ENCODE results near the gene LRRC75A.

Gene LRRC75A

DNA sequence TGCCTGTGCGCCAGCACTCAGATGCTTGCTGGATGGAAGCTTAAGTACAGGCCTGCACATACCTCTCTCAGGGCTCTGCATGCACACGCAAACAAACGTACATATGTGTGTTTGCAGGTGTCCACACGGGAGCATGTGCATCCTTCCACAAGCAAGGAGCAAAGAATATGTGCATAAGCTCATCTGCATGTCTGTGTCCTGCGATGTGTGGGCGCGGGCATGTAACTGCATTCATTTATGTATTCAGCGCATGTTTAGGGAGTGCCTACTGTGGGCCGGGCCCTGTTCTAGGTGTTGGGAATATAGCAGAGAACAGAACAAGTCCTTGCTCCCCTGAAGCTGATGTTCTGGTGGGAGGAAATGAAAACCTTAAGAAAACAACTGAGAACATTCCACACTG is 62.9 kb downstream of the LRRC75A start:
- TF ChIP-seq, protein P1, sequence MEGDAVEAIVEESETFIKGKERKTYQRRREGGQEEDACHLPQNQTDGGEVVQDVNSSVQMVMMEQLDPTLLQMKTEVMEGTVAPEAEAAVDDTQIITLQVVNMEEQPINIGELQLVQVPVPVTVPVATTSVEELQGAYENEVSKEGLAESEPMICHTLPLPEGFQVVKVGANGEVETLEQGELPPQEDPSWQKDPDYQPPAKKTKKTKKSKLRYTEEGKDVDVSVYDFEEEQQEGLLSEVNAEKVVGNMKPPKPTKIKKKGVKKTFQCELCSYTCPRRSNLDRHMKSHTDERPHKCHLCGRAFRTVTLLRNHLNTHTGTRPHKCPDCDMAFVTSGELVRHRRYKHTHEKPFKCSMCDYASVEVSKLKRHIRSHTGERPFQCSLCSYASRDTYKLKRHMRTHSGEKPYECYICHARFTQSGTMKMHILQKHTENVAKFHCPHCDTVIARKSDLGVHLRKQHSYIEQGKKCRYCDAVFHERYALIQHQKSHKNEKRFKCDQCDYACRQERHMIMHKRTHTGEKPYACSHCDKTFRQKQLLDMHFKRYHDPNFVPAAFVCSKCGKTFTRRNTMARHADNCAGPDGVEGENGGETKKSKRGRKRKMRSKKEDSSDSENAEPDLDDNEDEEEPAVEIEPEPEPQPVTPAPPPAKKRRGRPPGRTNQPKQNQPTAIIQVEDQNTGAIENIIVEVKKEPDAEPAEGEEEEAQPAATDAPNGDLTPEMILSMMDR (IDR thresholded peaks at IDR 0.05; ENCODE audit: borderline replicate concordance, control extremely low read depth, extremely low read depth, insufficient read depth, missing control alignments): no peak
- in situ Hi-C loops (cut with MboI; ENCODE audit: low sequenced_read_pairs, unreplicated experiment): no loop called here
- no peak for DNase-seq (ENCODE audit: low spot score)

DNA sequence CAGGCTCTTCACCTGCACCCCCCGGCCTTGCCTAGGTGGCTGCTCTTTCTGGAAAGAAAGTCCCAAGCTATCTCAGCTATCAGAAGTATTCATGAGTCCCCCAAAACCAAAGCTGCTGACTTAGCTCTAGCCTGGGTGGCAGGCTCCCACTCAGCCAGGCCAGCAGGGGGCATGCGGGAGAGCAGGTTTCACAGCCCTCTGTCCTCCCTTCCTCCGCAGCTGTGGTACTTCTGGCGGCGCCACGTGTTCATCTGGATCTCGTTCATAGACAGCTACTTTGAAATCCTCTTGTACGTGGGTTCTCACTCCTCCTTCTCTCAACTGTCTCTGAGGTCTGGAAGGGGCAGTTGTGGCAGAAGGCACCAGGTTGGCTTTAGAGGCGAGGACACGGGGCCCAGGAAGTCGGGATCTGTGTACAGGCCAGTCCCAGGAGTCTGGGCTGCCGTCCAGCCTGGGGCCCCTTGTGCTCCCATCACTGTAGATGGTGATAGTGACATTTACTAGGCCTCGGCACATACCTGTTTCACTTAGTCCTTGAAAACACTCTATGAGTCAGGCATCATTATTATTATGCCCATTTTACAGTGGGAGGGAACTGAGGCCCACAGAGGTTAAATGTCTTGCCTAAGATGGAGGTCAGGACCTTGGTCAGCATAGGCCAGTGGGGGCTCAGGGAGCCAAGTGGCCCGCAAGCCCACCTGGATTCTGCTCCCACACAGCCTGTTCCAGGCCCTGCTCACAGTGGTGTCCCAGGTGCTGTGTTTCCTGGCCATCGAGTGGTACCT is 63.7 kb downstream of the LRRC75A start:
- no peak for DNase-seq (ENCODE audit: low spot score)
- in situ Hi-C loops (cut with MboI; ENCODE audit: low sequenced_read_pairs, unreplicated experiment): no loop called here

DNA sequence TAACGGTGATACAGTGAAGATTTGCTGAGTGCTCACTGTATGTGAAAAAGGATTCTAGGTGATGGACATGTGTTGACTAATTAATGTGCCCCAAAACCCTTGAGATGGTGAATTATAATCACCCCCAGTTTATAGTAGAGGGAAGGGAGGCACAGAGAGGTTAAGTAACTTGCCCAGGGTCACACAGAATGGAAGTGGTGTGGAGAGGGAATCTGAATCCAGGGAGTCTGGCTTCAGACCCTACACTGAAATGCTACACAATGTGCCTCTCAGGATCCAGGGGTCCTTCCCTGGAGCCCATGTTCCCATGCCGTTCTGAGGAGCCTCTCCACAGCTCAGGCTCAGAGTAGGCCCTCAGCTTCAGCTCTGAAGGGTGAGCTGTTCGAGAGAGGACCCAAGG is 65.0 kb downstream of the LRRC75A start:
- in situ Hi-C loops (cut with MboI; ENCODE audit: low sequenced_read_pairs, unreplicated experiment): no loop called here
- TF ChIP-seq, protein P1 (IDR thresholded peaks at IDR 0.05; ENCODE audit: borderline replicate concordance, control extremely low read depth, extremely low read depth, insufficient read depth, missing control alignments): no peak
- DNase-seq (ENCODE audit: low spot score): no peak

More for the DNA sequence above, 63.7 kb downstream of the LRRC75A start:
- TF ChIP-seq, protein P1 (IDR thresholded peaks at IDR 0.05; ENCODE audit: borderline replicate concordance, control extremely low read depth, extremely low read depth, insufficient read depth, missing control alignments): peak; percentile 26

DNA sequence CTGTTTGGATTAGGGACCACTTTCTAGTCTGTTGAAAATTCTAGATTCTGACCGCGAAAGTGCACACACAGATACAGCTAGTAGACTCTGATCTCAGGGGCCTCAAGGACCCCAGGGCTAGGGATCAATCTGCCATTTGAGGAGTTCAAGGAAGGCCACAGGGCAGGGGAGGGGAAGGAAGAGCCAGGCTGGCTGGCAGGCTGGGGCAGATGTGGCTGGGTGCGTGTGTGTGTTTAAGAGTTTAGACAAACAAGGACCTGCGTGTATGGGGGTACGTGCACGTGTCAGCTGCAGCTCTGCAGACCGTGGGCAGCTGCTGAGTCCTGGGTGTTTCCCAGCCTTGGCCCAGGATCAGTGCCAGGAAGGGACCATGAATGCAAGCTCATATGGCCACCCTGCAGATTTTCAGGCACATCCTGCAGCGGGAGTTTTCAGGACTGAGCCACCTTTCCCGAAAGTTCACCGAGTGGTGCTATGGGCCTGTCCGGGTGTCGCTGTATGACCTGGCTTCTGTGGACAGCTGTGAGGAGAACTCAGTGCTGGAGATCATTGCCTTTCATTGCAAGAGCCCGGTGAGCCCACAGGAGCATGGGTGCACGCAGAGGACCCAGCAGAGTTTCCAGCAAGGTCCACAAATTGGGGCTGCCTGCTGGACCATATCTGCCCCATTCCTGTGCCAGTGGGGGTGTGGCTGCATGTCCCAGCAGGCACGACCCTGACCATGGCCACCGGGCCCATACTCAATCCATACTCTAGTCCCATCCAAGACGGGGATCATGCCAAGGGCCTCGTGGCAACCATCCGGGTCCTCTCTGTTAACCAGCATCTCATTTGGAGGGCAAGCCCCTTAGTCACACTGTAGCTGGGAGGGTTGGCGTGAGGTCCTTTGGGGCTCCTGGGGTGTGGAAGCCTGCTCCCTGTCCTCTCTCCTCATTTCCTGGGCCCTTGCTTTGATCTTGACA is 66.0 kb downstream of the LRRC75A start:
- no peak for DNase-seq (ENCODE audit: low spot score)
- TF ChIP-seq, protein P1 (IDR thresholded peaks at IDR 0.05; ENCODE audit: borderline replicate concordance, control extremely low read depth, extremely low read depth, insufficient read depth, missing control alignments): no peak
- in situ Hi-C loops (cut with MboI; ENCODE audit: low sequenced_read_pairs, unreplicated experiment): no loop called here

DNA sequence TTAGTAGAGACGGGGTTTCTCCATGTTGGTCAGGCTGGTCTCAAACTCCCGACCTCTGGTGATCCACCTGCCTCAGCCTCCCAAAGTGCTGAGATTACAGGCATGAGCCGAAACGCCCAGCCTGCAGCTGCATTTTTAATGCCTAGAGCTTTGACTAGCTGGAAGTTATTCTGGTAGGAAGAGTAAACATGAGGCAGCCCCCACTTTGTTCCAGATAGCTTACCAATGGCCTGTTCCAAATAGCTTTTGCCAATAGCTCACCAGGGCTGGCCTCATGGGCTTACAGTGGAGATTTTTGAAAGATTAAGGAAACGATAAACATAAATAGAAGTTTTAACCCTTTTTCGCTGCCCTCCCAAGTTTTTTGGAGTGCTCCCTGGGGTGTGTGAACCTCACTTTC is 66.8 kb downstream of the LRRC75A start:
- TF ChIP-seq, protein P1 (IDR thresholded peaks at IDR 0.05; ENCODE audit: borderline replicate concordance, control extremely low read depth, extremely low read depth, insufficient read depth, missing control alignments): no peak
- in situ Hi-C loops (cut with MboI; ENCODE audit: low sequenced_read_pairs, unreplicated experiment): no loop called here
- DNase-seq (ENCODE audit: low spot score): no peak

DNA sequence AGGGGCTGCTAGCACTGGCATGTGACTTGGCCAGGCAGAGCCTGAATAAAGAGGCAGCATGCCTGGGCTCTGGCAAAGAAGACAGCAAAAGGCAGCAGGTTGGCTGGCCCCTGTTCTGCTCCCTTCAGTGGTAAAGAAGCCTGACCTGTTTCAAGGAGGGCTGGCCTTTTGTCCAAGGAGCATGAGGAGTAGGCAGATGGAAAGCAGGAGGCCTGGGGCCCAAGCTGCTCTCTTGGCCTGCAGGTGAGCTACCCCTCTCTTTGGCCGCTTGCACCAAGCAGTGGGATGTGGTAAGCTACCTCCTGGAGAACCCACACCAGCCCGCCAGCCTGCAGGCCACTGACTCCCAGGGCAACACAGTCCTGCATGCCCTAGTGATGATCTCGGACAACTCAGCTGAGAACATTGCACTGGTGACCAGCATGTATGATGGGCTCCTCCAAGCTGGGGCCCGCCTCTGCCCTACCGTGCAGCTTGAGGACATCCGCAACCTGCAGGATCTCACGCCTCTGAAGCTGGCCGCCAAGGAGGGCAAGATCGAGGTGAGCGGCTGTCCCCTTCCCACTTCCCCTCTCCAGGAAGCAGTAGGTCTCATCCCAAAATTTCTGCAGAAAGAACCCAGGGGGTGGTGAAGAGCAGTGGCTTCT is 68.6 kb downstream of the LRRC75A start:
- TF ChIP-seq, protein P1 (IDR thresholded peaks at IDR 0.05; ENCODE audit: borderline replicate concordance, control extremely low read depth, extremely low read depth, insufficient read depth, missing control alignments): no peak
- in situ Hi-C loops (cut with MboI; ENCODE audit: low sequenced_read_pairs, unreplicated experiment): no loop called here
- DNase-seq (ENCODE audit: low spot score): no peak

All from GM13976 (cell line).